ENCODE measurements around the gene OR52D1.

GRCh38 chr11:5509803-5510202, 21.3 kb downstream of the OR52D1 start, which contains the start of gene UBQLN3:
- TF ChIP-seq ZBTB33 (IDR thresholded peaks at IDR 0.05; ENCODE audit: extremely low read depth, insufficient replicate concordance, low read length) (no peak), CTCF (IDR thresholded peaks at IDR 0.05 in 2 of 3, conservative IDR thresholded peaks at IDR 0.05 in 1 of 3; ENCODE audit: borderline replicate concordance in 1 of 3, insufficient read depth in 1 of 3, low read depth in 2 of 3, low read length in 2 of 3) (no peak), SP1 (IDR thresholded peaks at IDR 0.05; ENCODE audit: low read depth) (no peak), REST (IDR thresholded peaks at IDR 0.05; ENCODE audit: low read depth) (no peak), POLR2AphosphoS5 (IDR thresholded peaks at IDR 0.05; ENCODE audit: low read depth, low read length) (no peak), POLR2A (IDR thresholded peaks at IDR 0.05; ENCODE audit: borderline replicate concordance, extremely low read depth, insufficient read depth, insufficient read length) (no peak), EGR1 (IDR thresholded peaks at IDR 0.05; ENCODE audit: low read depth) (no peak), EZH2 (IDR thresholded peaks at IDR 0.05) (no peak), CEBPB (IDR thresholded peaks at IDR 0.05; ENCODE audit: low read depth) (no peak), MAX (IDR thresholded peaks at IDR 0.05) (no peak), TCF7L2 (IDR thresholded peaks at IDR 0.05; ENCODE audit: borderline replicate concordance, extremely low read depth, insufficient read depth, insufficient read length) (no peak), EZH2phosphoT487 (IDR thresholded peaks at IDR 0.05; ENCODE audit: borderline replicate concordance) (no peak), RAD21 (IDR thresholded peaks at IDR 0.05; ENCODE audit: low read depth) (no peak)

Measured in HCT116 (cell line).